HepG2 (cell line): ENCODE results near the gene CCDC157. TPM values are rescaled to one million over a fixed set of nuclear protein-coding genes. Genes with fewer than 3 reads are reported as not detected.

Experiments
- FOXM1 ChIP-seq: sonication (generic); formaldehyde crosslinking; IDR thresholded peaks from 2 replicates; pipeline ENCODE4 v1.5.0; 2020; ENCODE audit warnings: missing genetic modification reagents
- KAT7 ChIP-seq: IDR thresholded peaks from 2 replicates; pipeline ENCODE4 v1.6.1; 2018; ENCODE audit warnings: borderline replicate concordance, missing compliant biosample characterization
- KLF11 ChIP-seq: IDR thresholded peaks from 2 replicates; pipeline ENCODE4 v1.6.1; 2016; ENCODE audit warnings: missing compliant biosample characterization
- MAFG ChIP-seq: sonication (generic); formaldehyde crosslinking; IDR thresholded peaks from 2 replicates; pipeline ENCODE4 v1.5.1; 2020; ENCODE audit warnings: mild to moderate bottlenecking, missing genetic modification reagents
- PRDM15 ChIP-seq: sonication (generic); formaldehyde crosslinking; IDR thresholded peaks from 2 replicates; pipeline ENCODE4 v1.4.0; 2020; ENCODE audit warnings: missing genetic modification reagents
- SRSF4 ChIP-seq: fragments of 200-400 bp; formaldehyde crosslinking; IDR thresholded peaks from one replicate; pipeline ENCODE4 v1.6.1; 2018; ENCODE audit warnings: mild to moderate bottlenecking, low read depth, low read length, moderate library complexity; ENCODE audit not compliant: poor library complexity, severe bottlenecking
- TFDP1 ChIP-seq: IDR thresholded peaks from 2 replicates; pipeline ENCODE4 v1.6.1; 2016; ENCODE audit warnings: missing compliant biosample characterization, missing genetic modification reagents, borderline replicate concordance
- ZBTB7B ChIP-seq: sonication (generic); formaldehyde crosslinking; IDR thresholded peaks from 2 replicates; pipeline ENCODE4 v1.4.0; 2020; ENCODE audit warnings: missing genetic modification reagents
- ZNF337 ChIP-seq: sonication (generic); formaldehyde crosslinking; IDR thresholded peaks from 2 replicates; pipeline ENCODE4 v1.5.1; 2020; ENCODE audit warnings: missing genetic modification reagents, low read depth, mild to moderate bottlenecking, borderline replicate concordance
- ZNF670 ChIP-seq: sonication (generic); formaldehyde crosslinking; IDR thresholded peaks from 2 replicates; pipeline ENCODE4 v1.8.0; 2022; ENCODE audit warnings: mild to moderate bottlenecking, missing genetic modification reagents, borderline replicate concordance
- polyA plus RNA-seq, 8 experiments: library from polyadenylated mRNA; depleted of rRNA in 3 of 8; stranded (reverse) in 7 of 8; unstranded in 1 of 8; fragments of >200 nt; fragmentation: Illumina TruSeq in 4 of 8; extraction: Trizol in 4 of 8; gene quantifications; 2 replicates each; pipeline versions ENCODE4 v1.2.1 to v1.2.3, GENCODE V29; 2011 to 2016; ENCODE audit warnings: low read depth in 4 of 8, missing spikeins in 1 of 8, mixed read lengths in 1 of 8; ENCODE audit not compliant: insufficient read depth in 1 of 8
- total RNA-seq, 5 experiments: library from RNA; depleted of rRNA; stranded (reverse); fragments of >200 nt; fragmentation: Illumina TruSeq; extraction: Trizol; gene quantifications; 2 replicates each; pipeline ENCODE4 v1.2.3, GENCODE V29; 2016; ENCODE audit warnings: low read depth in 1 of 5
- TF ChIP-seq, protein P1 (sequence below): sonication (generic); formaldehyde crosslinking; IDR thresholded peaks from 2 replicates; pipeline ENCODE4 v1.4.0; 2020; ENCODE audit warnings: missing genetic modification reagents; ENCODE audit errors: not compliant biosample characterization
- TF ChIP-seq, protein P2 (sequence below): sonication (generic); formaldehyde crosslinking; IDR thresholded peaks from 2 replicates; pipeline ENCODE4 v1.5.0; 2020; ENCODE audit warnings: missing genetic modification reagents, mild to moderate bottlenecking, borderline replicate concordance
- TF ChIP-seq, protein P3 (sequence below): sonication (generic); formaldehyde crosslinking; IDR thresholded peaks from 2 replicates; pipeline ENCODE4 v1.4.0; 2020; ENCODE audit warnings: missing genetic modification reagents
- TF ChIP-seq, protein P4 (sequence below): sonication (generic); formaldehyde crosslinking; IDR thresholded peaks from 2 replicates; pipeline ENCODE4 v1.4.0; 2020; ENCODE audit warnings: missing genetic modification reagents, borderline replicate concordance
- TF ChIP-seq, protein P5 (sequence below): sonication (generic); formaldehyde crosslinking; IDR thresholded peaks from 2 replicates; pipeline ENCODE4 v1.5.1; 2020; ENCODE audit warnings: missing genetic modification reagents, mild to moderate bottlenecking, borderline replicate concordance

Gene CCDC157
- total and polyA plus RNA-seq, 2 of the 13 experiments (the other 11 are each of a cell fraction or from before 2014, with no cell fraction given): 1.4 to 1.6 TPM

DNA sequence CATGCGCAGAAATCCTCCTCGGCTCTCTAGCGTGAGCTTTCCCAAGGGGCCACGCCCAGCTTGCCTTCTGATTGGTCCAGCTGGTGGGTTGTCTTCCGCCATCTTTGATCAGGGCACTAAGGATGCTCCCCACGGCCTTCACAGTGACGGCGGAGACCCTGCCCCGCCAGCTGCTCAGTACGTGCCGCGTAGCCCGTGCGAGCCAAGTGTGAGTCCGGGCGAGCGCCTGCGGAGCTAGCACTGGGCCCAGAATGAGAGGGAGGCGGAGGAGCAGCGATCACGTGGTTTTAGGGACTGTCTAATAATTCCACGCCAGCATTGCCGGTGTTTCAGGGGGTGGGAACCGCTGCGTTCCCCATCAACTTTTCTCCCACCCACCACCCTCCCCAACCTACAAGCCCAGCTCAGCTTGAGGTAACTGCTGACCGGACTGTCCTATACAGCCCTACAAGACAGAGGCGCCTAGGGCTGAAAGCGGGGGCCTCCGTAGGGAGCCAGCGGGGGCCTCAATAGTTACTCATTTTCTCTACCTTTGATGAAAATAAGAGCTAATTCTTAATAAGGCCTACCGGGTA, 67.2 kb downstream of the CCDC157 start (continued):
- TF ChIP-seq MAFG (CRISPR knock-in tag) (no peak), TFDP1 (peak; percentile 80), KAT7 (no peak; the same call in 1 of the 2 replicates), SRSF4 (no peak), KLF11 (peak; percentile 71; the same call in 1 of the 2 replicates), ZBTB7B (CRISPR knock-in tag) (peak; percentile 83), ZNF670 (CRISPR knock-in tag) (peak; percentile 77), FOXM1 (CRISPR knock-in tag) (no peak), PRDM15 (CRISPR knock-in tag) (0 out of 2 replicates have a peak, but pooled peaks have one; percentile 2), ZNF337 (CRISPR knock-in tag) (no peak)
- TF ChIP-seq, protein P1, sequence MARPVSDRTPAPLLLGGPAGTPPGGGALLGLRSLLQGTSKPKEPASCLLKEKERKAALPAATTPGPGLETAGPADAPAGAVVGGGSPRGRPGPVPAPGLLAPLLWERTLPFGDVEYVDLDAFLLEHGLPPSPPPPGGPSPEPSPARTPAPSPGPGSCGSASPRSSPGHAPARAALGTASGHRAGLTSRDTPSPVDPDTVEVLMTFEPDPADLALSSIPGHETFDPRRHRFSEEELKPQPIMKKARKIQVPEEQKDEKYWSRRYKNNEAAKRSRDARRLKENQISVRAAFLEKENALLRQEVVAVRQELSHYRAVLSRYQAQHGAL (CRISPR knock-in tag): no peak
- TF ChIP-seq, protein P2, sequence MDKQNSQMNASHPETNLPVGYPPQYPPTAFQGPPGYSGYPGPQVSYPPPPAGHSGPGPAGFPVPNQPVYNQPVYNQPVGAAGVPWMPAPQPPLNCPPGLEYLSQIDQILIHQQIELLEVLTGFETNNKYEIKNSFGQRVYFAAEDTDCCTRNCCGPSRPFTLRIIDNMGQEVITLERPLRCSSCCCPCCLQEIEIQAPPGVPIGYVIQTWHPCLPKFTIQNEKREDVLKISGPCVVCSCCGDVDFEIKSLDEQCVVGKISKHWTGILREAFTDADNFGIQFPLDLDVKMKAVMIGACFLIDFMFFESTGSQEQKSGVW (CRISPR knock-in tag): no peak; the same call in 1 of the 2 replicates
- TF ChIP-seq, protein P3, sequence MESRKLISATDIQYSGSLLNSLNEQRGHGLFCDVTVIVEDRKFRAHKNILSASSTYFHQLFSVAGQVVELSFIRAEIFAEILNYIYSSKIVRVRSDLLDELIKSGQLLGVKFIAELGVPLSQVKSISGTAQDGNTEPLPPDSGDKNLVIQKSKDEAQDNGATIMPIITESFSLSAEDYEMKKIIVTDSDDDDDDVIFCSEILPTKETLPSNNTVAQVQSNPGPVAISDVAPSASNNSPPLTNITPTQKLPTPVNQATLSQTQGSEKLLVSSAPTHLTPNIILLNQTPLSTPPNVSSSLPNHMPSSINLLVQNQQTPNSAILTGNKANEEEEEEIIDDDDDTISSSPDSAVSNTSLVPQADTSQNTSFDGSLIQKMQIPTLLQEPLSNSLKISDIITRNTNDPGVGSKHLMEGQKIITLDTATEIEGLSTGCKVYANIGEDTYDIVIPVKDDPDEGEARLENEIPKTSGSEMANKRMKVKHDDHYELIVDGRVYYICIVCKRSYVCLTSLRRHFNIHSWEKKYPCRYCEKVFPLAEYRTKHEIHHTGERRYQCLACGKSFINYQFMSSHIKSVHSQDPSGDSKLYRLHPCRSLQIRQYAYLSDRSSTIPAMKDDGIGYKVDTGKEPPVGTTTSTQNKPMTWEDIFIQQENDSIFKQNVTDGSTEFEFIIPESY (CRISPR knock-in tag): peak; percentile 38; the same call in 1 of the 2 replicates
- TF ChIP-seq, protein P4, sequence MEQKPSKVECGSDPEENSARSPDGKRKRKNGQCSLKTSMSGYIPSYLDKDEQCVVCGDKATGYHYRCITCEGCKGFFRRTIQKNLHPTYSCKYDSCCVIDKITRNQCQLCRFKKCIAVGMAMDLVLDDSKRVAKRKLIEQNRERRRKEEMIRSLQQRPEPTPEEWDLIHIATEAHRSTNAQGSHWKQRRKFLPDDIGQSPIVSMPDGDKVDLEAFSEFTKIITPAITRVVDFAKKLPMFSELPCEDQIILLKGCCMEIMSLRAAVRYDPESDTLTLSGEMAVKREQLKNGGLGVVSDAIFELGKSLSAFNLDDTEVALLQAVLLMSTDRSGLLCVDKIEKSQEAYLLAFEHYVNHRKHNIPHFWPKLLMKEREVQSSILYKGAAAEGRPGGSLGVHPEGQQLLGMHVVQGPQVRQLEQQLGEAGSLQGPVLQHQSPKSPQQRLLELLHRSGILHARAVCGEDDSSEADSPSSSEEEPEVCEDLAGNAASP (CRISPR knock-in tag): peak; percentile 49; the same call in 1 of the 2 replicates
- TF ChIP-seq, protein P5, sequence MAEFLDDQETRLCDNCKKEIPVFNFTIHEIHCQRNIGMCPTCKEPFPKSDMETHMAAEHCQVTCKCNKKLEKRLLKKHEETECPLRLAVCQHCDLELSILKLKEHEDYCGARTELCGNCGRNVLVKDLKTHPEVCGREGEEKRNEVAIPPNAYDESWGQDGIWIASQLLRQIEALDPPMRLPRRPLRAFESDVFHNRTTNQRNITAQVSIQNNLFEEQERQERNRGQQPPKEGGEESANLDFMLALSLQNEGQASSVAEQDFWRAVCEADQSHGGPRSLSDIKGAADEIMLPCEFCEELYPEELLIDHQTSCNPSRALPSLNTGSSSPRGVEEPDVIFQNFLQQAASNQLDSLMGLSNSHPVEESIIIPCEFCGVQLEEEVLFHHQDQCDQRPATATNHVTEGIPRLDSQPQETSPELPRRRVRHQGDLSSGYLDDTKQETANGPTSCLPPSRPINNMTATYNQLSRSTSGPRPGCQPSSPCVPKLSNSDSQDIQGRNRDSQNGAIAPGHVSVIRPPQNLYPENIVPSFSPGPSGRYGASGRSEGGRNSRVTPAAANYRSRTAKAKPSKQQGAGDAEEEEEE: no peak
